ENCODE results near the gene MYO16. TPM values are rescaled to one million over a fixed set of nuclear protein-coding genes. Genes with fewer than 3 reads are reported as not detected.
"Not testable (repeated sequence)": the region's sequence is repeated elsewhere in the genome, so short reads cannot be mapped to it uniquely, and the experiment has no call there.

The MYO16 gene
- total RNA-seq, 4 donors from 2014 or later: 0.06 to 0.07 TPM; not detected in 2

- WGBS, 2 donors: 86 to 92% methylated on average over 7 of the region's 7 CpGs
- no peak for DNase-seq (ENCODE audit: low spot score in 2 of 2)
- intact Hi-C loops (cut with DNase I; ENCODE audit: low total_unique reads): no loop called here
- no peak for TF ChIP-seq CTCF (IDR thresholded peaks at IDR 0.05)
- no peak for TF ChIP-seq POLR2A (IDR thresholded peaks at IDR 0.05)
- H3K4me3 ChIP-seq (ENCODE audit: low read depth, poor library complexity, severe bottlenecking): no peak overlapping the region
Measured at GRCh38 chr13:108981407-108981806, 352.0 kb downstream of the MYO16 start.

DNA sequence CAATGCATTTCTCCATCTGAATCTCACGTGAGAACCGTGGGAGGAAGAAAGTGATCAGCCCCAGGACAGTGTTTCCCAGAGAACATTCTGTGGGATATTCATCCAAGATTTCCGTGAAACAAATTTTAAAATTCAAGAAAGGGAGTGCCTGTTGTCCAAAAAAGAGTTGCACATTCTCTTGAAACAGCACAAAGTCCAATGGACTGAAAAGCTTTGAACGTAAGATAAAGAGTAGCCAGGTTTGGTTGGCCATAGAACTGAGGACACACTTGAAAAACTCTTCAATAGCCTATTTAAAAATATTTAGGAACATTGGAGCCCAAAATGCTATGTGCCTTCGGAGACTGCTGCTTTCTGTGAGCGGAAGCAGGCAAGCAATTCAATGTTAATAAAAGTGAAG is 353.9 kb downstream of the MYO16 start:
- TF ChIP-seq CTCF (IDR thresholded peaks at IDR 0.05) (no peak), POLR2A (IDR thresholded peaks at IDR 0.05) (no peak)
- intact Hi-C loops (cut with DNase I; ENCODE audit: low total_unique reads): no loop called here
- DNase-seq (ENCODE audit: low spot score in 2 of 2): no peak
- WGBS, 2 donors: 86 to 94% methylated on average over 6 of the region's 6 CpGs
- no peak overlapping the region for H3K4me3 ChIP-seq (ENCODE audit: low read depth, poor library complexity, severe bottlenecking)

- 86 to 91% methylated on average over 7 of the region's 7 CpGs for WGBS, 2 donors
Measured at GRCh38 chr13:108984251-108984920, 355.0 kb downstream of the MYO16 start.

GRCh38 chr13:108985166-108985565 is 355.8 kb downstream of the MYO16 start:
- intact Hi-C loops (cut with DNase I; ENCODE audit: low total_unique reads): no loop called here
- TF ChIP-seq CTCF (IDR thresholded peaks at IDR 0.05) (no peak), POLR2A (IDR thresholded peaks at IDR 0.05) (no peak)
- no peak for DNase-seq (ENCODE audit: low spot score in 2 of 2)
- no peak overlapping the region for H3K4me3 ChIP-seq (ENCODE audit: low read depth, poor library complexity, severe bottlenecking)
- 90 to 92% methylated on average over 10 of the region's 10 CpGs for WGBS, 2 donors

More at GRCh38 chr13:108984251-108984920, 355.0 kb downstream of the MYO16 start:
- TF ChIP-seq POLR2A (IDR thresholded peaks at IDR 0.05): no peak
- no peak for TF ChIP-seq CTCF (IDR thresholded peaks at IDR 0.05)
- intact Hi-C loops (cut with DNase I; ENCODE audit: low total_unique reads): no loop called here
- DNase-seq (ENCODE audit: low spot score in 2 of 2): no peak
- no peak overlapping the region for H3K4me3 ChIP-seq (ENCODE audit: low read depth, poor library complexity, severe bottlenecking)

- TF ChIP-seq CTCF (IDR thresholded peaks at IDR 0.05) (no peak), POLR2A (IDR thresholded peaks at IDR 0.05) (no peak)
- DNase-seq (ENCODE audit: low spot score in 2 of 2): no peak
- intact Hi-C loops (cut with DNase I; ENCODE audit: low total_unique reads): no loop called here
- H3K4me3 ChIP-seq (ENCODE audit: low read depth, poor library complexity, severe bottlenecking): no peak overlapping the region
- 25 to 34% methylated on average over 4 of the region's 4 CpGs for WGBS, 2 donors
Measured at GRCh38 chr13:108987517-108987916, 358.1 kb downstream of the MYO16 start.

DNA sequence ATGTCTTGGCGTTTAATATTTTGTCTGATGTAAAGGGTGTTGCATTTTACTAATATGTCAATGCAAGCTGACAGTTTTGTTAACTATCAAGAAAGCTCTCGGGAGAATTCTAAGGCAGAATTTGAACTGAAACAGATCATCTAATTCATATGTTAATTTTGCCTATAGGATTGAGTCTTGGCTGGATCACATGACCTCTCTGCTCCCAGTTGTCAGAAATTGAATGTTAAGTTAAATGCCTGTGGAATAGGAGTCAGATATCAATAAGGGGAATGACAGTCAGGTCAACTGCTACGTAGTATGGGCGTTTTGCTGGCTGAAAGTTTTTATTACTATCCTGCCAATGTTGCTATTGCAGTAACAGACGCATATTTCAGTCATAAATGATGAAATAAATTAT is 358.5 kb downstream of the MYO16 start:
- intact Hi-C loops (cut with DNase I; ENCODE audit: low total_unique reads): no loop called here
- TF ChIP-seq CTCF (IDR thresholded peaks at IDR 0.05) (no peak), POLR2A (IDR thresholded peaks at IDR 0.05) (no peak)
- no peak for DNase-seq (ENCODE audit: low spot score in 2 of 2)
- 31 to 39% methylated on average over 5 of the region's 5 CpGs for WGBS, 2 donors
- H3K4me3 ChIP-seq (ENCODE audit: low read depth, poor library complexity, severe bottlenecking): no peak overlapping the region

DNA sequence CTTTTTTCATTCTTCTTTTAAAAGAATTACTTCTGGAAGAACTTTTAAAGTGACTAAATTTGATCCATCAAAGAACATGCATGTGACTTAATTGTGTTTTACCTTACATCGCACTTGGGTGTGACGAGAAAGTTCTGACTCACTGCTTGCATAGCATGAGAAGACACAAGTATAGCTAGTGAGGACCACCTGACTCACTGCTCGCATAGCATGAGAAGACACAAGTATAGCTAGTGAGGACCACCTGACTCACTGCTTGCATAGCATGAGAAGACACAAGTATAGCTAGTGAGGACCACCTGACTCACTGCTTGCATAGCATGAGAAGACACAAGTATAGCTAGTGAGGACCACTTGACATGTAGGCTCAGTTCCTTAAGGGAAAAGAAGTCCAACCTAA is 362.0 kb downstream of the MYO16 start:
- WGBS, 2 donors: 66 to 67% methylated on average over 3 of the region's 3 CpGs
- DNase-seq (ENCODE audit: low spot score in 2 of 2); H3K4me3 ChIP-seq (ENCODE audit: low read depth, poor library complexity, severe bottlenecking); intact Hi-C loops (cut with DNase I; ENCODE audit: low total_unique reads): not testable (repeated sequence)
